ENCODE data around the gene SPATA13.
"Not testable (repeated sequence)": the region's sequence is repeated elsewhere in the genome, so short reads cannot be mapped to it uniquely, and the experiment has no call there.

SPATA13 gene

DNA sequence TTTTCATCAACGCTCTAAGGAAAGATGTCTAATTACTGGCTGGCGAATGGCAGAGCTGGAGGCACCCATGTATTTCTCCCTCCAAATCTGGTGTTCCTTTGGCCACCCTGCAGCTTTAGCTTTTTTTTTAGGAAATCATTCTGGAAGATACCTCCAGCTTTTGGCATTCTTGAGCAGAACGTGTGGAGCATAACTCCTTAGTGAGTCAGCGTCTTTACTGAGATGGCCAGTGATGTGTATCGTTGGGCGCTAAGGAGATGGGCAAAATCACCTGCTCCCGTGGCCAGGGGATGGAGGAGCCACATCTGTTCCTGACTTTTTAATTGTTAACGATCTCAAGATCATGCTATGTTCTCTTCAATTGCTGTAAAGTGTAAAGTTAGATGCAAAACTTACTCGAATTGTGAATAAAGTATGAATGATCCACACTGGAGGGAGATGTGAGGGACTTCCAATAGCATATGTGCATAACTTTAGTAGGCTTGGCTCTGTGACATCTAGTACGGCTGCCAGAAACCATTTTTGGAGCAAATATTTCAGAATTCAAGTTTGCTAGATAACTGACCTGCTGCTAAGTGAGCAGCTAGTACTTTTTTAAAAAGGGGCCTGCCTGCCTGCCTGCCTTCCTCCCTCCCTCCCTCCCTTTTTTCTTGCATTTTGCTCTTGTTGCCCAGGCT lies 124.5 kb downstream of the SPATA13 start:
- no peak for FAIRE-seq

DNA sequence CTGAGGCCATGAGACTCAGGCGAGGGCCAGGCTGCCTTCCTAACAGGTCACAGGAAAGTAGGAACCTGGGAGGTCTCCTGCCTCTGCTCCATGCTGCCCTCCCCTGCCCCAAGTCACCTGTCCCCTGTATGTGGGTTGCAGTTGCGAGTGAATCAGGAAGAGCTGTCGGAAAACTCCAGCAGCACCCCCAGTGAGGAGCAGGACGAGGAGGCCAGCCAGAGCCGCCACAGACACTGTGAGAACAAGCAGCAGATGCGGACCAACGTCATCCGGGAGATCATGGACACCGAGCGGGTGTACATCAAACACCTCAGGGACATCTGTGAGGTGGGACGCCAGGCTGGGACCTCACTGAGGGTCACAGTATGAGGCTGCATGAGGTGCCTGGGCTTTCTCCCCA lies 126.1 kb downstream of the SPATA13 start:
- FAIRE-seq, result no peak

- FAIRE-seq, result no peak
These were observed 127.3 kb downstream of the SPATA13 start for GRCh38 chr13:24287748-24288287.

- FAIRE-seq, result no peak
These were observed 128.3 kb downstream of the SPATA13 start for GRCh38 chr13:24288870-24289269.

- no peak for FAIRE-seq
These were observed 129.9 kb downstream of the SPATA13 start for GRCh38 chr13:24290280-24290932.

DNA sequence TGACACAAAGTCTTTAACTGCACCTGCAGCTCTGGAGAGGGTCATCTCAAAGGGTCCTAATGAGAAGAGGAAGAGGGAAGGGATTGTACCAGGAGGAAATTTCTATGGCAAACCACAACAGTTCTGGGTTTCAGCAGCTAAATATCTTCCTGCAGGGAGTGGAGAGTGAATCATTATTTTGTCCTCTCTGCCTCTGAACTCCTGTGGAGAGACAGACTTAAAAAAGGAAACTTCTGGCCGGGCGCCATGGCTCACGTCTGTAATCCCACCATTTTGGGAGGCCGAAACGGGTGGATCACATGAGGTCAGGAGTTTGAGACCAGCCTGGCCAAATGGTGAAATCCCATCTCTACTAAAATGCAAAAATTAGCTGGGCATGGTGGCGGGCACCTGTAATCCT lies 132.0 kb downstream of the SPATA13 start:
- FAIRE-seq, result no peak

- FAIRE-seq, result no peak
These were observed 133.2 kb downstream of the SPATA13 start for GRCh38 chr13:24293746-24294145.

DNA sequence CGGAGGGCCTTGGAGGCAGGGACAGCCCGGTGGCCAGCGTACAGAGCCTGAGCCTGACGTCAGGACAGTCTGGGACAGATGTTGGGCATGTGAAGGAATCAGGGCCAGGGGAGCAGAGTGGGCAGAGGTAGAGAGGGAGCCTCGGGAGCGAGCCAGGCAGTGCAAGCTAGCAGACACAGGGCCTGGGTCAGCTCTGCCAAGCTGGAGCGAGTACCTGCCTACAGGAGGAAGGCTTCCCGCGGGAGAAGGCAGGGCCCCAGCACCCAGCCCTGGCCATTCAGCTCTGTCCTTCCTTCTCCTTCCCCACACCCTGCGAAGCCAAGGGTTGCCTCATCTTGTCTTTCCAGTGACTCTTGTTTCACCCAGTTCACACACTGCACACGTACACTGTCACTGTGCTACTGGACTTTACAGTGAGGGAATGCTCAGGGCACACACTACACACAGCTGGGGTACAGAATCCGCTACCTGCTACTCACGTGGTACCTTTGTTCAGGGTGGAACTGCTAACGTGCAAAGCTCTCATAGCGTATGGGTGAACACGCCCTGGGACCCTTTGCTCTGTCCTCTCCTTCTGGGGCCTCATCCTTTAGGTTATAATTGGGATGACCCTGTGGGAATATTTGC lies 139.1 kb downstream of the SPATA13 start:
- FAIRE-seq, result no peak

- FAIRE-seq, result no peak
These were observed 140.9 kb downstream of the SPATA13 start for GRCh38 chr13:24301434-24301833.

DNA sequence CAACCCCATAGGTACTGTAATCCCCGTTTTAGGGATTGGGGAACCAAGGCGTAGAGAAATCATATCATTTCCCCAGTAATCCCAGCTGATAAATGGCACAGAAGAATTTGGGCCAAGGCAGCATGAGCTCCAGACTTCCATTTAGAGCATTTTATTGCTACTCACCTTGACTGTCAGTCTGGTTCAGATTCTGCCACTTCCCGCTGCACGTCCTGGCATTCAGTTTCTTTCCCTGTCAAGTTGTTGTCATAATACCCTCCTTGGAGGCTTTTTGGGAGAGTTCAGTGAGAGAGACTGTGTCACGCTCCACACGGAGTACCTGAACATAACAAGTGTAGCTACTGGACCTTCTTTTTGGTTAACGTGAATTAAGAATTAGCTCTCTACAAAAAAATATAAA lies 141.4 kb downstream of the SPATA13 start:
- no peak for FAIRE-seq

DNA sequence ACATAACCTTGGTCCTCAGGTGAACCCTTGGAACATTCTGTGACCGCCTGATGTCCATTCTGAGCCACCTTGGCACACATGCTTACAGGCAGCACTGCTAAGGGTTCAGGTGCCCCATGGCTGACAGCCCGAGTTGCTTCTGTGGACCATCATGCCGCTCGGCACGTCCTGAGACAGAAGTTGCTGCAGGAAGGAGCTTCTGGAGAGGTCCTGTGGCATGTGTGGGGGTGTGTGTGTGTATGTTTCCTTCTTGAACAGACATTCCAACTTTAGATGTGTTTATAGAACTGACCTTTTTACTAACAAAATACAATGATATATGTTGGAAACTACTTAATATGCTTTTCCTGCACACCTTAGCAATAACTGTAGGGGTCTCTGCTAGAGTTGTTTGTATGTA lies 144.1 kb downstream of the SPATA13 start:
- no peak for FAIRE-seq

GRCh38 chr13:24306632-24307031 lies 146.1 kb downstream of the SPATA13 start:
- peak; percentile 14 for FAIRE-seq

DNA sequence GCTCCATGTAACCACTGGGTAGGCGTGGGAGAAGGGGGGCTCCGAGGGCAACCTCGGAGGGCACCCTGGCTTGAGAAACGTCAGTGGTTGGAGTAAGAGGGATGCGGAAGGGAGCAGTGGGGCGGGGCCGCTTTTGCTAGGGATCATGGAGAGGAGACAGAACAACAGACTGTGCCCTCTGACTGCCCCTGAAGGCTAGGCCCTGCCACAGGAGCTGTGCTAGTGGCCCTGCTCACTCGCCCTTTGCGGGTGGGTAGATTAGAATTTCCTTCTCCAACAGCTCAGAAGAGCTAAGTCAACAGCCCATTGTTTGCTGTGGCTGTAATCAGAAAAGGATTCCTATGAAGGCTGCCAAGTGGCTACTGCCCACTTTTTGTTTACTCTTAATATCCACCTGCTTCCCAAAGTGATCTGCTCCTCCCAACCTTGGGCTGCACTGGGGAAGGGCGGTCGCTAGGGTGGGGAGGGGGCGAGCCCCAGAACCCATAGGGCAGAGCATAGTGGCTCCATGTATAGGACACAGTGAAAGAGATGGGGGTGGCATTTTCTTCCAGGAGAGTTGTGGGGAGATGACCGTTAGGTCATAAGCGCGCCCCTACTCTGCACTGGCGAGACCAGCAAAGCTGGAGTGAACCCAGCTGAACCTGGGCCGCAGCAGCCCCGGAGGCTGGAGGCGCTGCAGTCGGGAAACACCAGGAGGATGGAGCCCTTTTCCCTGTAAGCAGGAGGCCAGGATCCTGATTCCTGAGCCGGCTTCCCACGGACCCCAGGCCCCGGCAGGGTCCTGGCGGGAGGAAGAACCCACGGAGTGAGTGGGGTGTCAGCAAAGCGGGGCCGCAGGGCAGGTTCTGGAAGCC lies 146.9 kb downstream of the SPATA13 start:
- FAIRE-seq, result no peak

DNA sequence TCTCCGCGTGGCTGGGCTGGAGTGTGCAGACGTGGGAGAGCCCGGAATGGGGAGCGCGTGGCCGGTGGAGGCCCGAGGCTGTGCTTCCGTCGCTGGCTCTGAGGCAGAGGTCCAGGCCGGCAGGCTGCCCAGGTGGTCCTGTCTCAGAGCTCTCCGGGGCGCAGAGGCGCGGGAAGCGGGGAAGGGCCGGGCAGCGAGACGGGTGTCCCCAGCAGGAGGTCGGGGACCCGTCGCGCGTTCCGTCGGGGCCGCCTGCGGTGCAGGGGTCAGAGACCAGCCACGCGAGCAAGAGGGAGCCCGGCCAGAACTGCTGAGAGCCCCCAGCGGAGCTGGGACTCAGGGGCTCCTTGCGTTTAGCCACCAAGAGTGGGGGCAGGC lies 147.5 kb downstream of the SPATA13 start:
- FAIRE-seq, result no peak

GRCh38 chr13:24308488-24309020 lies 148.0 kb downstream of the SPATA13 start:
- no peak for FAIRE-seq

DNA sequence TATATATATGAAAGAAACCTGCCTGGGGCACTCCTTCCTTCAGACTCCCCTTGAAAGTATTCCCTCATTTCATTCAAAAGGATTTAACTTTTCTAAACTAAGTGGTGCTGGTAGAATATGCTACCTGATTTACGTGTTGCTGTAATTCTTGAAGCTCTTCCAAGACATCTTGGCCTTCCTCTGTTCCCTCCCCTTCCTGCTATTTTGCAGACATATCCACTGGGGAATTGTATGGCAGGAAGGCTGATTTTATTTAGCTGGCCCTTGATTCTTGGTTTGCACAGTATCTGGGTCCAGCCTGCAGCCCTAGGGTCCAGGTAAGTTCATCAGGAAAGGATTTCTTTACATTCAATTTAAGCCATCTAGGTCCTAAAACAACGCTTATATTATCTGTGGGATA lies 148.8 kb downstream of the SPATA13 start, which contains the start of gene C1QTNF9:
C1QTNF9 (plus strand) TSS at position 281 of the 400 bp plus-strand sequence. CDS start 6,424 bp downstream, outside the sequence.
- FAIRE-seq, result not testable (repeated sequence)

DNA sequence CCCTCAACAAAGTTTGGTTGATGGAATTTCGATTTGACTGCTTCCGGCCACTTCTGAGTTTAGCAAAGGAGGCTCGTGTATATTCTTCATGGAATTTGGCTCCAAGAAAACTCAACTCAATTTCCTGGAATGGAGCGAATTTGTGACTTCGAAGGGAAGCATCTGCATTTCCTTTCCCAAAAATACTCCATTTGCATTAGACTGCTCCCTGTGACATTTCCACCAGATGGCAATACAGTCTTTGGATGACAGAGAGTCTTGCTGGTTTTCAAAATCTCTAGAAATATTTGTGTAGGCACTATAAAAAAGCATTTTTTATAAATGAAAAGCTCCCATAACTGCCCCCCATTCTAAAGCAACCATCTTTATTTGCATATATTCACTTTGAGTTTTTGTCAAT lies 152.9 kb downstream of the SPATA13 start:
- no peak for FAIRE-seq

GRCh38 chr13:24317835-24318234 lies 157.3 kb downstream of the SPATA13 start:
- not testable (repeated sequence) for FAIRE-seq

- not testable (repeated sequence) for FAIRE-seq
These were observed 158.4 kb downstream of the SPATA13 start for GRCh38 chr13:24318878-24319277.

DNA sequence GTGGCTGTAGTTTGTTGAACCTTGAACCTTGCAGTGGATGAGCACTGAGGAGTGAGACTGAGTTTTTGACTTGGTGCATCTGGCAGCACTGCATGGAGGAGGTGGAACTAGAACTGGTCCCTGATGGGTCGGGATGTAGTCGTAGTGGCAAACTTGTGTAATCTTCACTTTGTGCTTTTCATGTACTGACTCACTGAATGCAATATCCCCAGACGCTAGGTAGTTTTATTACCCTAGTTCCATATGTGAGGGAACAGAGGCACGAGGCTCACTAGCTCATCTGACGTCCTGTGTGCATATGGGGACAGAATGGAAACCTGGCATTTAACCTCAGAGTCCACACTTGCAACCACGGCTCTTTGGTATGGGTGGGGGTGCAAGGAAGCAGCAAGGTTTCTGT lies 159.1 kb downstream of the SPATA13 start:
- FAIRE-seq, result not testable (repeated sequence)

GRCh38 chr13:24321416-24321815 lies 160.9 kb downstream of the SPATA13 start:
- not testable (repeated sequence) for FAIRE-seq

DNA sequence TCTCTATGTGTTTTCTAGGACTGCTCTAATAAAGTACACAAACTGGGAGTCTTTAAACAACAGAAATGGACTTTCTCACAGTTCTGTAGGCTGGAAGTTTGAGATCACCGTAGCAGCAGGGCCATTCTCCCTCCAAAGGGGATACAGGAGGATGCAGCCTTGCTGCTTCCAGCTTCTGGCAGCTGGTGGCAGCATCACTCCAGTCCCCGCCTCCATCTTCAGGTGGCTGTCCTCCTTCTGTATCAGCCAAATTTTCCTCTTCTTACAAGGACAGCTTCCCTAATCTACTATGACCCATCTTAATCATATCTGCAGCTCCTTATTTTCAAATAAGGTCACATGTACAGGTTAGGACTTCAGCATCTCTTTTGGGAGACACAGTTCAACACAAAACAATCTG lies 161.9 kb downstream of the SPATA13 start:
- FAIRE-seq, result not testable (repeated sequence)
